HEK293T (cell line): ENCODE results near the gene FAM120A.

Experiments used
- SP1 ChIP-seq: fragments of 450-650 bp; IDR thresholded peaks from 2 replicates; pipeline ENCODE4 v1.6.1; 2017
- SUZ12 ChIP-seq: fragments of 450-650 bp; IDR thresholded peaks from 2 replicates; pipeline ENCODE4 v1.6.1; 2016; ENCODE audit warnings: mild to moderate bottlenecking

DNA sequence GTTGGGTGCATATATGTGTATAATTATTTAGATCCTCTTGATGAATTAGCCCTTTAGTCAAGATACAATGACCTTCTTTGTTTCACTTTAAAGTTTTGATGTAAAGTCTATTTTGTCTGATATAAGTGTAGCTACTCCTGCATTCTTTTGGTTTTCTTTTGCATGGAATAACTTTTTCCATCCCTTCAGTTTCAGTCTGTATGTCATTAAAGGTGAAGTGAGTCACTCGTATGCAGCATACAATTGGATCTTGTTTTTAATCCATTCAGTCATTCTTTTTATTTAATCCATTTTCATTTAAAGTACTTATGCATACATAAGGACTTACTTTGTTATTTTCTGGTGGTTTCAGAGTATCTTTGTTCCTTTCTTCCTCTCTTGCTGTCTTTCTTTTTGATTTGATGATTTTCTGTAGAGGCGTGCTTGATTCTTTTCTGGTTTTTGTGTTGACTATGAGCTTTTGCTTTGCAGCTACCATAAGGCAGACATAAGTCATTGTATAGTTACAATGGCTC, 36.3 kb upstream of the FAM120A start:
- no peak for TF ChIP-seq SP1
- TF ChIP-seq SUZ12: no peak
